HepG2 (cell line): ENCODE measurements around the gene HHATL. TPM values are rescaled to one million over a fixed set of nuclear protein-coding genes. Genes with fewer than 3 reads are reported as not detected.

ENCODE experiments used
- ARHGAP35 ChIP-seq: sonication (generic); formaldehyde crosslinking; IDR thresholded peaks from 2 replicates; pipeline ENCODE4 v1.9.0; 2022; ENCODE audit warnings: mild to moderate bottlenecking, inconsistent platforms, moderate library complexity, missing genetic modification reagents, borderline replicate concordance
- BHLHE40 ChIP-seq: IDR thresholded peaks from 2 replicates; pipeline ENCODE4 v1.6.1; 2011; ENCODE audit warnings: low read length, improper control_type of control experiment
- HDAC2 ChIP-seq: sonication (generic); formaldehyde crosslinking; IDR thresholded peaks from 2 replicates; pipeline ENCODE4 v1.4.0; 2020; ENCODE audit warnings: missing genetic modification reagents
- HMGA1 ChIP-seq: sonication (generic); formaldehyde crosslinking; conservative IDR thresholded peaks from 2 replicates; pipeline ENCODE4 v1.4.0; 2020; ENCODE audit warnings: missing genetic modification reagents
- KLF12 ChIP-seq: sonication (generic); formaldehyde crosslinking; IDR thresholded peaks from 2 replicates; pipeline ENCODE4 v1.4.0; 2020; ENCODE audit warnings: missing genetic modification reagents, borderline replicate concordance
- MAFF ChIP-seq: IDR thresholded peaks from 2 replicates; pipeline ENCODE4 v1.6.1; 2011; ENCODE audit warnings: low read depth, low read length, improper control_type of control experiment
- PCBP1 ChIP-seq: fragments of 200-400 bp; formaldehyde crosslinking; IDR thresholded peaks from 2 replicates; pipeline ENCODE4 v1.6.1; 2017; ENCODE audit warnings: mild to moderate bottlenecking, low read depth, low read length, borderline replicate concordance
- SAP130 ChIP-seq: IDR thresholded peaks from 2 replicates; pipeline ENCODE4 v1.6.1; 2016; ENCODE audit warnings: low read depth
- SRF ChIP-seq: IDR thresholded peaks from 2 replicates; pipeline ENCODE4 v1.6.1; 2011; ENCODE audit warnings: mild to moderate bottlenecking, low read depth, low read length, moderate library complexity
- THYN1 ChIP-seq: sonication (generic); formaldehyde crosslinking; IDR thresholded peaks from 2 replicates; pipeline ENCODE4 v1.8.1; 2023; ENCODE audit warnings: low read depth, mild to moderate bottlenecking, moderate library complexity, missing genetic modification reagents, borderline replicate concordance
- ZIK1 ChIP-seq: sonication (generic); formaldehyde crosslinking; IDR thresholded peaks from 2 replicates; pipeline ENCODE4 v1.5.0; 2020; ENCODE audit warnings: mild to moderate bottlenecking, low read depth, missing genetic modification reagents, borderline replicate concordance
- ZNF564 ChIP-seq: sonication (generic); formaldehyde crosslinking; IDR thresholded peaks from 2 replicates; pipeline ENCODE4 v1.8.1; 2023; ENCODE audit warnings: mild to moderate bottlenecking, missing genetic modification reagents
- ZNF790 ChIP-seq: sonication (generic); formaldehyde crosslinking; IDR thresholded peaks from 2 replicates; pipeline ENCODE4 v1.8.0; 2022; ENCODE audit warnings: missing genetic modification reagents, mild to moderate bottlenecking, borderline replicate concordance
- ZNF839 ChIP-seq: sonication (generic); formaldehyde crosslinking; IDR thresholded peaks from 2 replicates; pipeline ENCODE4 v1.4.0; 2020; ENCODE audit warnings: missing genetic modification reagents, mild to moderate bottlenecking, borderline replicate concordance
- polyA plus RNA-seq, 8 experiments: library from polyadenylated mRNA; depleted of rRNA in 3 of 8; stranded (reverse) in 7 of 8; unstranded in 1 of 8; fragments of >200 nt; fragmentation: Illumina TruSeq in 4 of 8; extraction: Trizol in 4 of 8; gene quantifications; 2 replicates each; pipeline versions ENCODE4 v1.2.1 to v1.2.3, GENCODE V29; 2011 to 2016; ENCODE audit warnings: low read depth in 4 of 8, missing spikeins in 1 of 8, mixed read lengths in 1 of 8; ENCODE audit not compliant: insufficient read depth in 1 of 8
- total RNA-seq, 5 experiments: library from RNA; depleted of rRNA; stranded (reverse); fragments of >200 nt; fragmentation: Illumina TruSeq; extraction: Trizol; gene quantifications; 2 replicates each; pipeline ENCODE4 v1.2.3, GENCODE V29; 2016; ENCODE audit warnings: low read depth in 1 of 5
- TF ChIP-seq, protein P1 (sequence below): sonication (generic); formaldehyde crosslinking; IDR thresholded peaks from 2 replicates; pipeline ENCODE4 v1.4.0; 2020; ENCODE audit warnings: mild to moderate bottlenecking, missing genetic modification reagents
- TF ChIP-seq, protein P2 (sequence below): sonication (generic); formaldehyde crosslinking; conservative IDR thresholded peaks from 2 replicates; pipeline ENCODE4 v1.4.0; 2020; ENCODE audit warnings: missing genetic modification reagents
- TF ChIP-seq, protein P3 (sequence below): sonication (generic); formaldehyde crosslinking; IDR thresholded peaks from 2 replicates; pipeline ENCODE4 v1.4.0; 2020; ENCODE audit warnings: mild to moderate bottlenecking, missing genetic modification reagents
- TF ChIP-seq, protein P4 (sequence below): sonication (generic); formaldehyde crosslinking; IDR thresholded peaks from 2 replicates; pipeline ENCODE4 v1.4.0; 2020; ENCODE audit warnings: missing genetic modification reagents
- TF ChIP-seq, protein P5 (sequence below): sonication (generic); formaldehyde crosslinking; IDR thresholded peaks from 2 replicates; pipeline ENCODE4 v1.5.0; 2020; ENCODE audit warnings: mild to moderate bottlenecking, missing genetic modification reagents, moderate library complexity

HHATL gene
- total and polyA plus RNA-seq, 2 of the 13 experiments (the other 11 are each of a cell fraction or from before 2014, with no cell fraction given), result 0.26 TPM; not detected in 1

DNA sequence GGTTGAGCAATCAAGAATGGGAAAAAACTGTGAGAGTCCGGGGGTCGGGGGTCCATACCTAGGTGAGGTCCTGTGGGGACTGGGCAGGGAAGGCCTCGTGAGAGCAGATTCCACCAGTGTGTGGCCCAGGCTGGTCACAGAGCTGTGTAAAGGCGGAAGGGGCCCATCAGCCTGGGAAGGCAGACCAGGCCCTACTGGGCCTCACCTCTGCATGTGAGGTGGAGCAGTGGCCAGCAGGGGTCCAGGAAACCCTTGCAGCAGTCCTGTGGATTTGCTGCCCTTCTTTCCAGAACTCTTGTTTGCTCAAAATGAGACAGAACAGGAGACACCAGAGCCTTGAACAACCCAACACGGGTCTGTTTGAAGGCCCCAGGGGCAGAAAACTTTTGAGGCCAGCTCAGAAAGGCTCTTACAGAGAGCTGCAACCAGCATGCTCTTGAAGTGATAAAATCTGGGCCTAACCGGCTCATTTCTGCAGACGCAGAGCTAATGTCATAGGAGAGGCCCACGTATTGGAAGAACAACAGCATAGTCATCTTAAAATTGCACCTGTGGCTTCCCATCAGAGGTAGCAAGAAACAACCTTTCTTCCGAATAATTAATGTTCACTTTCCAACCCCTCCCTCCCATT is 30.3 kb upstream of the HHATL start (continued):
- TF ChIP-seq, protein P1, sequence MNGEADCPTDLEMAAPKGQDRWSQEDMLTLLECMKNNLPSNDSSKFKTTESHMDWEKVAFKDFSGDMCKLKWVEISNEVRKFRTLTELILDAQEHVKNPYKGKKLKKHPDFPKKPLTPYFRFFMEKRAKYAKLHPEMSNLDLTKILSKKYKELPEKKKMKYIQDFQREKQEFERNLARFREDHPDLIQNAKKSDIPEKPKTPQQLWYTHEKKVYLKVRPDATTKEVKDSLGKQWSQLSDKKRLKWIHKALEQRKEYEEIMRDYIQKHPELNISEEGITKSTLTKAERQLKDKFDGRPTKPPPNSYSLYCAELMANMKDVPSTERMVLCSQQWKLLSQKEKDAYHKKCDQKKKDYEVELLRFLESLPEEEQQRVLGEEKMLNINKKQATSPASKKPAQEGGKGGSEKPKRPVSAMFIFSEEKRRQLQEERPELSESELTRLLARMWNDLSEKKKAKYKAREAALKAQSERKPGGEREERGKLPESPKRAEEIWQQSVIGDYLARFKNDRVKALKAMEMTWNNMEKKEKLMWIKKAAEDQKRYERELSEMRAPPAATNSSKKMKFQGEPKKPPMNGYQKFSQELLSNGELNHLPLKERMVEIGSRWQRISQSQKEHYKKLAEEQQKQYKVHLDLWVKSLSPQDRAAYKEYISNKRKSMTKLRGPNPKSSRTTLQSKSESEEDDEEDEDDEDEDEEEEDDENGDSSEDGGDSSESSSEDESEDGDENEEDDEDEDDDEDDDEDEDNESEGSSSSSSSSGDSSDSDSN (CRISPR knock-in tag), result peak; percentile 60
- TF ChIP-seq ZNF839 (no peak), HMGA1 (no peak), SAP130 (CRISPR knock-in tag) (no peak), SRF (no peak), KLF12 (no peak), ZIK1 (CRISPR knock-in tag) (no peak), ZNF790 (no peak), MAFF (no peak), THYN1 (CRISPR knock-in tag) (no peak), PCBP1 (no peak), HDAC2 (CRISPR knock-in tag) (no peak), BHLHE40 (no peak), ZNF564 (CRISPR knock-in tag) (no peak), ARHGAP35 (CRISPR knock-in tag) (no peak)
- TF ChIP-seq, protein P2, sequence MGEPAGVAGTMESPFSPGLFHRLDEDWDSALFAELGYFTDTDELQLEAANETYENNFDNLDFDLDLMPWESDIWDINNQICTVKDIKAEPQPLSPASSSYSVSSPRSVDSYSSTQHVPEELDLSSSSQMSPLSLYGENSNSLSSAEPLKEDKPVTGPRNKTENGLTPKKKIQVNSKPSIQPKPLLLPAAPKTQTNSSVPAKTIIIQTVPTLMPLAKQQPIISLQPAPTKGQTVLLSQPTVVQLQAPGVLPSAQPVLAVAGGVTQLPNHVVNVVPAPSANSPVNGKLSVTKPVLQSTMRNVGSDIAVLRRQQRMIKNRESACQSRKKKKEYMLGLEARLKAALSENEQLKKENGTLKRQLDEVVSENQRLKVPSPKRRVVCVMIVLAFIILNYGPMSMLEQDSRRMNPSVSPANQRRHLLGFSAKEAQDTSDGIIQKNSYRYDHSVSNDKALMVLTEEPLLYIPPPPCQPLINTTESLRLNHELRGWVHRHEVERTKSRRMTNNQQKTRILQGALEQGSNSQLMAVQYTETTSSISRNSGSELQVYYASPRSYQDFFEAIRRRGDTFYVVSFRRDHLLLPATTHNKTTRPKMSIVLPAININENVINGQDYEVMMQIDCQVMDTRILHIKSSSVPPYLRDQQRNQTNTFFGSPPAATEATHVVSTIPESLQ (CRISPR knock-in tag), result no peak
- TF ChIP-seq, protein P3, sequence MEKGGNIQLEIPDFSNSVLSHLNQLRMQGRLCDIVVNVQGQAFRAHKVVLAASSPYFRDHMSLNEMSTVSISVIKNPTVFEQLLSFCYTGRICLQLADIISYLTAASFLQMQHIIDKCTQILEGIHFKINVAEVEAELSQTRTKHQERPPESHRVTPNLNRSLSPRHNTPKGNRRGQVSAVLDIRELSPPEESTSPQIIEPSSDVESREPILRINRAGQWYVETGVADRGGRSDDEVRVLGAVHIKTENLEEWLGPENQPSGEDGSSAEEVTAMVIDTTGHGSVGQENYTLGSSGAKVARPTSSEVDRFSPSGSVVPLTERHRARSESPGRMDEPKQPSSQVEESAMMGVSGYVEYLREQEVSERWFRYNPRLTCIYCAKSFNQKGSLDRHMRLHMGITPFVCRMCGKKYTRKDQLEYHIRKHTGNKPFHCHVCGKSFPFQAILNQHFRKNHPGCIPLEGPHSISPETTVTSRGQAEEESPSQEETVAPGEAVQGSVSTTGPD (CRISPR knock-in tag), result no peak
- TF ChIP-seq, protein P4, sequence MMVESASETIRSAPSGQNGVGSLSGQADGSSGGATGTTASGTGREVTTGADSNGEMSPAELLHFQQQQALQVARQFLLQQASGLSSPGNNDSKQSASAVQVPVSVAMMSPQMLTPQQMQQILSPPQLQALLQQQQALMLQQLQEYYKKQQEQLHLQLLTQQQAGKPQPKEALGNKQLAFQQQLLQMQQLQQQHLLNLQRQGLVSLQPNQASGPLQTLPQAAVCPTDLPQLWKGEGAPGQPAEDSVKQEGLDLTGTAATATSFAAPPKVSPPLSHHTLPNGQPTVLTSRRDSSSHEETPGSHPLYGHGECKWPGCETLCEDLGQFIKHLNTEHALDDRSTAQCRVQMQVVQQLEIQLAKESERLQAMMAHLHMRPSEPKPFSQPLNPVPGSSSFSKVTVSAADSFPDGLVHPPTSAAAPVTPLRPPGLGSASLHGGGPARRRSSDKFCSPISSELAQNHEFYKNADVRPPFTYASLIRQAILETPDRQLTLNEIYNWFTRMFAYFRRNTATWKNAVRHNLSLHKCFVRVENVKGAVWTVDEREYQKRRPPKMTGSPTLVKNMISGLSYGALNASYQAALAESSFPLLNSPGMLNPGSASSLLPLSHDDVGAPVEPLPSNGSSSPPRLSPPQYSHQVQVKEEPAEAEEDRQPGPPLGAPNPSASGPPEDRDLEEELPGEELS (CRISPR knock-in tag), result no peak
- TF ChIP-seq, protein P5, sequence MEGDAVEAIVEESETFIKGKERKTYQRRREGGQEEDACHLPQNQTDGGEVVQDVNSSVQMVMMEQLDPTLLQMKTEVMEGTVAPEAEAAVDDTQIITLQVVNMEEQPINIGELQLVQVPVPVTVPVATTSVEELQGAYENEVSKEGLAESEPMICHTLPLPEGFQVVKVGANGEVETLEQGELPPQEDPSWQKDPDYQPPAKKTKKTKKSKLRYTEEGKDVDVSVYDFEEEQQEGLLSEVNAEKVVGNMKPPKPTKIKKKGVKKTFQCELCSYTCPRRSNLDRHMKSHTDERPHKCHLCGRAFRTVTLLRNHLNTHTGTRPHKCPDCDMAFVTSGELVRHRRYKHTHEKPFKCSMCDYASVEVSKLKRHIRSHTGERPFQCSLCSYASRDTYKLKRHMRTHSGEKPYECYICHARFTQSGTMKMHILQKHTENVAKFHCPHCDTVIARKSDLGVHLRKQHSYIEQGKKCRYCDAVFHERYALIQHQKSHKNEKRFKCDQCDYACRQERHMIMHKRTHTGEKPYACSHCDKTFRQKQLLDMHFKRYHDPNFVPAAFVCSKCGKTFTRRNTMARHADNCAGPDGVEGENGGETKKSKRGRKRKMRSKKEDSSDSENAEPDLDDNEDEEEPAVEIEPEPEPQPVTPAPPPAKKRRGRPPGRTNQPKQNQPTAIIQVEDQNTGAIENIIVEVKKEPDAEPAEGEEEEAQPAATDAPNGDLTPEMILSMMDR, result peak; percentile 77
